ENCODE results near the gene MEIS3.
"Not testable (repeated sequence)": the region's sequence is repeated elsewhere in the genome, so short reads cannot be mapped to it uniquely, and the experiment has no call there.

MEIS3 gene

GRCh38 chr19:47415953-47416642 lies 3.2 kb downstream of the MEIS3 start:
- DNase-seq (ENCODE audit: low read depth) = no peak

GRCh38 chr19:47414469-47414868 lies 4.9 kb downstream of the MEIS3 start:
- DNase-seq (ENCODE audit: low read depth) = no peak

GRCh38 chr19:47413941-47414340 lies 5.4 kb downstream of the MEIS3 start:
- no peak for DNase-seq (ENCODE audit: low read depth)

GRCh38 chr19:47411696-47412095 lies 7.6 kb downstream of the MEIS3 start:
- not testable (repeated sequence) for DNase-seq (ENCODE audit: low read depth)

GRCh38 chr19:47411101-47411500 lies 8.2 kb downstream of the MEIS3 start:
- no peak for DNase-seq (ENCODE audit: low read depth)

- DNase-seq (ENCODE audit: low read depth) = no peak
Observed at GRCh38 chr19:47408156-47408938, 11.0 kb downstream of the MEIS3 start.

GRCh38 chr19:47407417-47407774 lies 11.9 kb downstream of the MEIS3 start:
- DNase-seq (ENCODE audit: low read depth) = no peak

- DNase-seq (ENCODE audit: low read depth) = no peak
Observed at GRCh38 chr19:47406711-47407416, 12.5 kb downstream of the MEIS3 start.

- DNase-seq (ENCODE audit: low read depth) = no peak
Observed at GRCh38 chr19:47405854-47406417, 13.4 kb downstream of the MEIS3 start.

GRCh38 chr19:47405197-47405550 lies 14.2 kb downstream of the MEIS3 start:
- no peak for DNase-seq (ENCODE audit: low read depth)

GRCh38 chr19:47404334-47405196 lies 14.8 kb downstream of the MEIS3 start:
- no peak for DNase-seq (ENCODE audit: low read depth)

GRCh38 chr19:47402504-47402903 lies 16.8 kb downstream of the MEIS3 start:
- DNase-seq (ENCODE audit: low read depth) = no peak

GRCh38 chr19:47398707-47399597 lies 20.4 kb downstream of the MEIS3 start:
- DNase-seq (ENCODE audit: low read depth) = no peak

GRCh38 chr19:47391510-47392223 lies 27.7 kb downstream of the MEIS3 start:
- peak; percentile 34 for DNase-seq (ENCODE audit: low read depth)

- DNase-seq (ENCODE audit: low read depth) = no peak
Observed at GRCh38 chr19:47390533-47391488, 28.5 kb downstream of the MEIS3 start.

GRCh38 chr19:47389150-47389556 lies 30.2 kb downstream of the MEIS3 start:
- no peak for DNase-seq (ENCODE audit: low read depth)

GRCh38 chr19:47388721-47389120 lies 30.6 kb downstream of the MEIS3 start:
- DNase-seq (ENCODE audit: low read depth) = not testable (repeated sequence)

GRCh38 chr19:47387623-47388022 lies 31.7 kb downstream of the MEIS3 start:
- not testable (repeated sequence) for DNase-seq (ENCODE audit: low read depth)

- DNase-seq (ENCODE audit: low read depth) = not testable (repeated sequence)
Observed at GRCh38 chr19:47386582-47386981, 32.7 kb downstream of the MEIS3 start.

Data from CMK (cell line).